Fibroblast of mammary gland (primary cell): ENCODE measurements around the gene DPP9.
A peak's percentile ranks its signal among the peaks of the same experiment; 100 is the strongest.

ENCODE experiments used
- DNase-seq: peaks from one replicate; pipeline ENCODE4 v3.0.0-alpha.2; 2010; ENCODE audit warnings: low read depth
- H3K4me3 ChIP-seq: 2 replicates; pipeline ENCODE4 v1.5.1; 2011; ENCODE audit warnings: low read depth, mild to moderate bottlenecking, low read length, moderate library complexity; ENCODE audit not compliant: control insufficient read depth
- TF ChIP-seq, protein P1 (sequence below): conservative IDR thresholded peaks from 2 replicates; pipeline ENCODE4 v1.5.1; 2011; ENCODE audit warnings: low read depth, low read length, inconsistent platforms; ENCODE audit not compliant: control insufficient read depth, insufficient read depth

Gene DPP9

DNA sequence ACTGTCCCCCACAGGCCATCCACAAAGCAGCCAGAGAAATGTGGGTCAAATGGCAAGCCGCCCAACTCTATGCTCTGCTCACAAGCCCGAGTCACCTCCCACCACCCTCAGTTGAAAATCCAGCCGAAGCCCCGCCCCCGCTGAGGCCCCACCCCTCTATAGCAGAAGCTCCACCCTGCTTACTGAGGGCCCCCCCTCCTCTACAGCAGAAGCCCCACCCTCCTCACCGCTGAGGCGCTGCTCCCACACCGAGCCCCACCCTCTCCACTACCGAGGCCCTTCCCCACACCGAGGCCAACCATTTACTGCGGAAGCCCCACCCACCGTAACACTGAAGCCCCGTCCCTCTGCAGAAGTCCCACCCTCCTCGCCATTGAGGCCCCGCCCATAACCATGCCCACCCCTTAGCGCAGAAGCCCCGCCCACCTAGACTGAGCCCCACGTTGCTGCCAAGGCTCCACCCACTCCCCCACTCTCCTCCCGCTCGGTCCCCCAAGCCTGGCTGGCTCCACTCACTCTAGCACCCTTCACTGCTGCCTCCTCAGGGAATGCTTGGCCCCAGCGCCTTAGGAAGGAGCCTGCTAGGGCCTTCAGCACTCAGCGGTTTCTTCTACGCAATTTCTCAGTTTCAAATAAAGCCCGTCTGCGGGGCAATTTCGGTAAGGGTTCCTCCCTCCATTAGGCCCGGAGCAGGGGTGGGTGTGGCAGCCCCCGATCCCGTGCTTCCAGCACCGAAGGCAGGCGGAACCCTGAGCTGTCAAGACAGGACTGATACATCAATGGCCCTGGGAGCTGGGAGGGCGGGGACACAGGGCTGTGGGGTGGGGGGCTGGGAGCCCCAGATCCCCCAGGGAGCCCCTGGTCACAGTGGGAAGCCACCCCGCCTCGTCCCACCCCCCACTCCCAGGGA is 44.5 kb downstream of the DPP9 start:
- H3K4me3 ChIP-seq, result no peak overlapping the region
- TF ChIP-seq, protein P1, sequence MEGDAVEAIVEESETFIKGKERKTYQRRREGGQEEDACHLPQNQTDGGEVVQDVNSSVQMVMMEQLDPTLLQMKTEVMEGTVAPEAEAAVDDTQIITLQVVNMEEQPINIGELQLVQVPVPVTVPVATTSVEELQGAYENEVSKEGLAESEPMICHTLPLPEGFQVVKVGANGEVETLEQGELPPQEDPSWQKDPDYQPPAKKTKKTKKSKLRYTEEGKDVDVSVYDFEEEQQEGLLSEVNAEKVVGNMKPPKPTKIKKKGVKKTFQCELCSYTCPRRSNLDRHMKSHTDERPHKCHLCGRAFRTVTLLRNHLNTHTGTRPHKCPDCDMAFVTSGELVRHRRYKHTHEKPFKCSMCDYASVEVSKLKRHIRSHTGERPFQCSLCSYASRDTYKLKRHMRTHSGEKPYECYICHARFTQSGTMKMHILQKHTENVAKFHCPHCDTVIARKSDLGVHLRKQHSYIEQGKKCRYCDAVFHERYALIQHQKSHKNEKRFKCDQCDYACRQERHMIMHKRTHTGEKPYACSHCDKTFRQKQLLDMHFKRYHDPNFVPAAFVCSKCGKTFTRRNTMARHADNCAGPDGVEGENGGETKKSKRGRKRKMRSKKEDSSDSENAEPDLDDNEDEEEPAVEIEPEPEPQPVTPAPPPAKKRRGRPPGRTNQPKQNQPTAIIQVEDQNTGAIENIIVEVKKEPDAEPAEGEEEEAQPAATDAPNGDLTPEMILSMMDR, result no peak
- peak; percentile 55 for DNase-seq

DNA sequence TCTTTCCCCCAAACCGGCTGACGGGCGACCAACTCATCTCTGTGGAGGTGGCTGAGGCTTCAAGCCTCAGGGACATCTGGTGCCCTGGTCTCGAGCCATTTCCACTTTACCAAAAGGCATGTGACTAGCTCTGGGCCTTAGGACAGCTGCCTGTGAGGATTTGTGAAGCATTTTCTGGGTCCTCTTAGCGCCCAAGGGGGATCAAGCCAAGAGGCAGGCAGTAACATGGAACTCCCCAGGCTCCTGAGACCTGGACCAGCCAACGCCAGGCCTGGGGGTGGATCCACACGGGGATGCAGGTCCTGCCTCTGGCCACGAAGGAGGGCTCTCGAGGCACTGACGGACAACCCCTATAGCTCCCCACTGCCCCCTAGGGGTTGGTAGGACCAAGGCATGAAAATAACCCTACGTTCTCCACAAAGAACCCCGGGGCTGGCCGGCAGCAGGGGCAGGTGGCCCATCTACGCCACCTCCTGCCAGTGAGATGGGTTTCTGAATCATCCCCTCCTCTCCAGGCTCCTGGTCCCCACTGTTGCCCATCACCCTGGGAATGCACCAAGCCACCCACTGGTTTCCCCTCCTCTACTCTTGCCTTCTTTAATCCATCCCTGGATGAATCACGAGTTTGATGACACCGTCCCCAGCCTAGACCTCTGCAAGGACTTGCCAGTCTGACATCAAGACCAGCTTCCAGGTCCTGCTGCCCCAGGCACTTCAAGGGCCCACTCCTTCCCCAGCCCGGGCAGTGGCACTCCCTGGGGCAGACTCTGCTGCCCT is 46.5 kb downstream of the DPP9 start:
- TF ChIP-seq, protein P1, result peak; percentile 56
- peak; percentile 62 for DNase-seq
- no peak overlapping the region for H3K4me3 ChIP-seq

DNA sequence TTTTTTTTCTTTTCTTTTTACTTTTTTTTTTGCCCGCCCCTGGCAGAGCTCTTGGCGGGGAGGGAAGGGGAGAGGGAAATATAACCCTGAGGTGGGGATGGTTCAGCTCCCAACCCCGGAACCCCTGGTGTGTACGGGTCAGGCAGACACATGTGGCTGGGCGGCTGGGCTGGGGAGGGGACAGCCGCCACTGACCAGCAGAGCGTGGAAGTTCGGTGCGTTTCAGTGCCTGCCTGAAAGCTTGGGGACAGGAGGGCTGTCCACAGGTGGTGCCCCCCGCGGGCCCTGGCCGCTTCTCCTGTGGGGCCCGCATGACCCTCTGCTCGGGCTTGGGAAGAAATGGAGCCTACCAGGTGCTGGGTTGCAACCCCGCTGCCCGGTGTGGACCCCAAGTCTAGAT is 48.3 kb downstream of the DPP9 start:
- H3K4me3 ChIP-seq, result no peak overlapping the region
- no peak for DNase-seq
- TF ChIP-seq, protein P1, result no peak

DNA sequence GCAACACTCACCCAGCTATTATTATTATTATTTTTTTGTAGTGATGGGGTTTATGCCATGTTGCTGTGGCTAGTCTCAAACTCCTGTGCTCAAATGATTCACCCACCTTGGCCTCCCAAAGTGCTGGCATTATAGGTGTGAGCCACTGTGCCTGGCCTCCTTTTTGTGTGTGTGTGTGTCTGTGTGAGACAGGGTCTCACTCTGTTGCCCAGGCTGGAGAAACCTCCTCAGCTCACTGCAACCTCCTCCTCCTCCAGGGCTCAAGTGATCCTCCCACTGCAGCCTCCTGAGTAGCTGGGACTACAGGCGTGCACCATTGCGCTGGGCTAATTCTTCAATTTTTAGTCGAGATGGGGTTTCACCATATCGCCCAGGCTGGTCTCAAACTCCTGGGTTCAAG is 49.9 kb downstream of the DPP9 start:
- TF ChIP-seq, protein P1, result no peak
- no peak overlapping the region for H3K4me3 ChIP-seq
- DNase-seq, result no peak

DNA sequence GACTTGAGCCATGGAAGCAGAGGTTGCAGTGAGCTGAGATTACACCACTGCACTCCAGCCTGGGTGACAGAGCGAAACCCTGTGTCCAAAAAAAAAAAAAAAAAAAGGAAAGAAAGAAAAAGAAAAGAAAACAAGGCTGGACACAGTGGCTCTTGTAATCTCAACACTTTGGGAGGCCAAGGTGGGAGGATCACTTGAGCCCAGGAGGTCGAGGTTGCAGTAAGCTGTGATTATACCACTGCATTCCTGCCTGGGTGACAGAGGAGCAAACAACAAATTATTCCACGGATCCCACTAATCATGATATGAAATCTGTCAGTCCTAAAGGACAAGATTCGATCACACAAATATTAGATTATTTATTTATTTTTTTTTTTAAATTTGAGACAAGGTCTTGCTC is 50.4 kb downstream of the DPP9 start:
- TF ChIP-seq, protein P1, result no peak
- H3K4me3 ChIP-seq, result no peak overlapping the region
- DNase-seq, result no peak

DNA sequence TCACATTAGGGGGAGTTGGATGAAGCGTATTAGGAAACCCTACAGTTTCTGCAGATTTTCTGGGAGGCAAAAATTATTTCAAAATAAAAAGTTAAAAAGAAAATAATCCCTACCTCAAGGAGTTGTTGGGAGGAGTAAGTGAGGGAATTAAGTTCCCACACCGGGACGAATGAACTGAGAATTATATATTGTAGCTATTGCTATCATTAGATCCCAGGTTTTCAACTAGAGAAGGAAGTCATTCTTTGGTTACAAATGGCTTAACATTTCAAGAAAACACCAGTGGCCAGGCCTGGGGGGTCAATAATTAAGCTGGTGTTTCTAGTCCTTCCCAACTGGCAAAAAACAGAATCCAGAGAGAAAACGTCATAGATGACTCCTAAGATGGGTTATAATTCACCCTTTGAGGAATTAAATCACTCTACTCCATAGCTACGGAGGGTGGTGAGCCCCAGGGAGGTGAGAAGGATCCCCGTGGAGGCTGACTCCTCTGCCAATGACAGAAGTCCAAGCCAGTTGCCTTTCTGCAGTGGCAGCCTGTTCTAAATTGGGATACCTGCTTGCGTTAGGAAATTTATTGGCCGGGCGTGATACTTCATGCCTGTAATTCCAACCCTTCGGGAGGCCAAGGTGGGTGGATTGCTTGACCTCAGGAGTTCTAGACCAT is 52.3 kb downstream of the DPP9 start:
- H3K4me3 ChIP-seq, result no peak overlapping the region
- no peak for DNase-seq
- TF ChIP-seq, protein P1, result no peak
